Choroid plexus epithelial cell (primary cell): ENCODE results near the gene TNS4.

Experiments used
- DNase-seq: peaks from one replicate; pipeline ENCODE4 v3.0.0-alpha.2; 2010; ENCODE audit warnings: low read depth
- H3K4me3 ChIP-seq: 2 replicates; pipeline ENCODE4 v1.5.1; 2011; ENCODE audit warnings: low read depth, mild to moderate bottlenecking, control low read depth, low read length, moderate library complexity
- CTCF ChIP-seq: conservative IDR thresholded peaks from 2 replicates; pipeline ENCODE4 v1.5.1; 2011; ENCODE audit warnings: low read depth, mild to moderate bottlenecking, control low read depth, inconsistent platforms, low read length, moderate library complexity

The TNS4 gene

GRCh38 chr17:40484973-40485530 is 16.4 kb downstream of the TNS4 start:
- no peak overlapping the region for H3K4me3 ChIP-seq
- TF ChIP-seq CTCF = no peak
- DNase-seq = no peak

- no peak overlapping the region for H3K4me3 ChIP-seq
- TF ChIP-seq CTCF = no peak
- DNase-seq = no peak
These were observed 17.0 kb downstream of the TNS4 start for GRCh38 chr17:40484285-40484972.

- no peak for TF ChIP-seq CTCF
- DNase-seq = no peak
These were observed 17.7 kb downstream of the TNS4 start for GRCh38 chr17:40483679-40484078.

GRCh38 chr17:40482722-40483121 is 18.7 kb downstream of the TNS4 start:
- no peak for DNase-seq
- no peak overlapping the region for H3K4me3 ChIP-seq
- TF ChIP-seq CTCF = no peak

More at GRCh38 chr17:40483679-40484078, 17.7 kb downstream of the TNS4 start:
- H3K4me3 ChIP-seq = no peak overlapping the region

GRCh38 chr17:40481106-40481505 is 20.3 kb downstream of the TNS4 start:
- TF ChIP-seq CTCF = no peak
- no peak for DNase-seq
- no peak overlapping the region for H3K4me3 ChIP-seq

GRCh38 chr17:40480501-40481003 is 20.9 kb downstream of the TNS4 start:
- no peak overlapping the region for H3K4me3 ChIP-seq
- no peak for TF ChIP-seq CTCF
- DNase-seq = no peak
